HG02943 (cell line): ENCODE measurements around the gene POLK.
"Not testable (repeated sequence)": the region's sequence is repeated elsewhere in the genome, so short reads cannot be mapped to it uniquely, and the experiment has no call there.

Experiments
- ATAC-seq: cut with Tn5 transposase; IDR thresholded peaks from one replicate; pipeline ENCODE4 v1.9.1; 2021; ENCODE audit warnings: mild to moderate bottlenecking, low read depth, moderate library complexity; ENCODE audit not compliant: unreplicated experiment

The POLK gene

GRCh38 chr5:75511435-75512382 lies at the start of gene POLK, which contains the start of gene CERT1:
Gene POLK (plus strand): TSS chr5:75511891.
Gene CERT1 (minus strand): TSS chr5:75511629. CDS start chr5:75511207, 422 bp downstream.
- peak; percentile 74 for ATAC-seq

- no peak for ATAC-seq
Observed at GRCh38 chr5:75463726-75464125, 48.0 kb upstream of the POLK start.

DNA sequence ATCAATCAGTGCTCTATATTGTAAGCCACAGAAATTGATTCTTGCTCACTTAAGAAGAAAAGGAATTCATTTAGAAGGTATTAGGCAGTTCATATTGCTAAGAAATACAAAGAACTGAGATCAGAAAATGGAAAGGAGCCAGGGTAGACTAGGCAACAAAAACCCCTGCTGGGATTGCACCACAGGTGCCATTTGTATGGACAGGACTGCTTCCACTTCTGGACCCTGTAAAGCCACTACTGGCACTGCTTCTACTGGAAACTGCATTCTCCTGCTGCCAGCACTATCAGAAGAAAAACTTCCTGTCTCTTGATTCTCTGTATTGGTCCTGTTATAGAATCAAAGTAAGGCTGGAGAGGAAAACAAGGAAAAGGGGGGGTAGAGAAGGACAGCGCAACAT lies 46.2 kb upstream of the POLK start:
- no peak for ATAC-seq

GRCh38 chr5:75466006-75466716 lies 45.5 kb upstream of the POLK start:
- no peak for ATAC-seq

GRCh38 chr5:75468593-75468992 lies 43.1 kb upstream of the POLK start:
- ATAC-seq = no peak

DNA sequence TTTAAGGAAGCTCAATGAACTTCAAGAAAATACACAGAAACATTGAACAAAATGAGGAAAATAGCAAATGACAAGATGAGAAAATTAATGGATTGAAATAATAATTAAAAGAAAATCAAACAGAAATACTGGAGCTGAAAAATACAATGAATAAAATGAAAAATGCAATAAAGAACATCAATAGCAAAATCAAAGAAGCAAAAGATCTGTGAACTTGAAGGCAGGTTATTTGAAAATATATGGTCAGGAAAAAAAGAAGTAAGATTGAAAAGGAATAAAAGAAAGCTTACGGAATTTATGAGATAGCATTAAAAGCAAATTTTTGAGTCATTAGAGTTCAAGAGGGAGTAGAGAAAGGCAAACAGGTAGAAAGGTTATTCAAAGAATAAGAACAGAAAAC lies 42.7 kb upstream of the POLK start:
- no peak for ATAC-seq

- ATAC-seq = no peak
Observed at GRCh38 chr5:75471193-75471592, 40.5 kb upstream of the POLK start.

- no peak for ATAC-seq
Observed at GRCh38 chr5:75472973-75473372, 38.7 kb upstream of the POLK start.

GRCh38 chr5:75473463-75473862 lies 38.2 kb upstream of the POLK start:
- ATAC-seq = no peak

DNA sequence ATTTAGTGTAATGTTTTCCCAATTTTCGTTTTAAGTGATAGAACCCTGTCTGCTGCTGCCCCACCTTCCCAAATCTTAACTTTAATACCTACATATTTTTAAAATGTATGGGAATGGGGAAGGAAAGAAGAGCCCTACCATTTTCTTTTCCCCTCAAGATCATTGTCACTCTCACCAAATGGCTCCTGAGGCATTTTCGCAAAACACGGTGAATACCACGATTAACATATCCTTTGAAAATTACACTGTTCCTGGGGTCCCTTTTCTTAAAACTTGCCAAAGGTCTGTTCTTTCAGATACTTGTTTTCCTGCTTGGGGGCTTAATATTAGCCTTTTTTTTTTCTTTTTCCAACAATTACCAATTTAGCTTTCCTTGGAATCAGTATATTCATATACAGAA lies 36.3 kb upstream of the POLK start:
- ATAC-seq = no peak

DNA sequence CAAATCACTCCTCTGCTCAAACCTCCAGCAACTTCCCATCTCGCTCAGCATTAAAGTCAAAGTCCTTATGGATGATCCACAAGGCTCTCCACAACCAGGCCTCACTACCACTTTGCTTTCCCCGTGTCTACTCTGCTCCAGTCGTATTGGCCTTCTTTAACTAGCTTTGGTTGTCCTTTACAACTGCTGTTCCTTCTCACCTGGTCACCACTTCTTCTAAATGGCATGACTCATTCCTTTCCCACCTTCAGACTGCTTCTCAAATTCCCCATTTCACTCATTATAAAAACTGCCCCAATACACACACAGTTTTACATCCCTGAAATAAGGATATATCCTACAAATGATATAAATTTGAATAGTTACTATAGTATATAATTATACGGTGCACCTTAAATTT lies 30.7 kb upstream of the POLK start:
- ATAC-seq = no peak

DNA sequence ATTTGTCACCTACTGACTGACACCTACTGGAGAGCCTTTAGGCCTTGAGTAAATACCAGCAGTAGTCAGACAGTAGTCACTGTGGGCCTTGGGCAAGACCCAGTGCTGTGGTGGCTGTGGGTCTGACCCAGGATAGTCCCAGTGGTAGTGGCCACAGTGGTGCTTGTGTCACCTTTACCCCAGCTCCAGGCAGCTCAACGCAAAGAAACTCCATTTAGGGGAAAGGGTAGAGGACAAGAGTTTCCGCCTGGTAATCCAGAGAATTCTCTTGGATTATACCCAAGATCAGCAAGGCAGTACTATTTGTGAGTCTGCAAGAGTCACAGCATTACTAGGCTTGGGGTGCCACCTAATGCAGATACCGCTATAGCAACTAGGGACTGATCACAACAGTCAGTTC lies 29.2 kb upstream of the POLK start:
- ATAC-seq = no peak

GRCh38 chr5:75484605-75485004 lies 27.1 kb upstream of the POLK start:
- no peak for ATAC-seq

GRCh38 chr5:75489847-75490246 lies 21.8 kb upstream of the POLK start:
- ATAC-seq = not testable (repeated sequence)

GRCh38 chr5:75491621-75492020 lies 20.1 kb upstream of the POLK start:
- ATAC-seq = no peak

DNA sequence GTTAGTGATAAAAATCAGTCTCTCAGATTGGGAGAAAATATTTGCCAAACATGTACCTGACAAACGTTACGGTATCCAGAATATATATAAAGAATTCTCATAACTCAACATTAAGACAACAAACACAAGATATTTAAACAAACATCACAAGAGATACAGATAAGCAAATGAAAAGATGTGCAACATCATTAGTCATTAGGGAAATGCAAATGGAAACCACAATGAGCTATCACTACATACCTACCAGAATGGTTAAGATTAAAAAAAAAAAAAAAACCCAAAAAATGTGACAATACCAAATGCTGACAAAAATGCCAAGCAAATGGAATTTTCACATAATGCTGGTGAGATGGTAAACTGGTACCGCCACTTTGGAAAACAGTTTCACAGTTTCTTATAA lies 15.7 kb upstream of the POLK start:
- ATAC-seq = no peak

GRCh38 chr5:75498208-75498777 lies 13.4 kb upstream of the POLK start:
- ATAC-seq = no peak

DNA sequence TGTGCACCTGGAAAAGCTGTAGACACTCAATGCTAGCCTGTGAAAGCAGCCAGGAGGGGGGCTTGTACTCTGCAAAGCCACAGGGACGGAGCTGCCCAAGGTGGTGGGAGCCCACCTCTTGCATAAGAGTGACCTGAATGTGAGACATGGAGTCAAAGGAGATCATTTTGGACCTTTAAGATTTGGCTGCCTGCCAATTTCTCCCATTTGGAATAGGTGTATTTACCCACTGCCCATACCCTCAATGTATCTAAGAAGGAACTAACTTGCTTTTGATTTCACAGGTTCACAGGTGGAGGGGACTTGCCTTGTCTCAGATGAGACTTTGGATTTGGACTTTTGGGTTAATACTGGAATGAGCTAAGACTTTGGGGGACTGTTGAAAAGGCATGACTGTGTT lies 12.8 kb upstream of the POLK start:
- not testable (repeated sequence) for ATAC-seq

DNA sequence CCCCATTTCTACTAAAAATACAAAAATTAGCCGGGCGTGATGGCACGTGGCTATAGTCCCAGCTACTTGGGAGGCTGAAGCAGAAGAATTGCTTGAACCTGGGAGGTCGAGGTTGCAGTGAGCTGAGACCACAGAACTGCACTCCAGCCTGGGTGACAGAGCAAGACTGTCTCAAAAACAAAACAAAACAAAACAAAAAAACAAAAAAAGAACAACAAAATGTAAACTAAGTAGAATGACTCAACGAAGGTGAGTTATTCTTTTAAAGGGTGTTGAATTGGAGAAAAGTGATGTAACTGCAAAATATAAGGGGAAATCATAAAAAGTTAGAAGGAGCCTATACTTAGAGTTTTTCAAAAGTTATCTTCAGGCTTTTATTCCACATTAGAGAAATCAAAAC lies 6.6 kb upstream of the POLK start:
- not testable (repeated sequence) for ATAC-seq

DNA sequence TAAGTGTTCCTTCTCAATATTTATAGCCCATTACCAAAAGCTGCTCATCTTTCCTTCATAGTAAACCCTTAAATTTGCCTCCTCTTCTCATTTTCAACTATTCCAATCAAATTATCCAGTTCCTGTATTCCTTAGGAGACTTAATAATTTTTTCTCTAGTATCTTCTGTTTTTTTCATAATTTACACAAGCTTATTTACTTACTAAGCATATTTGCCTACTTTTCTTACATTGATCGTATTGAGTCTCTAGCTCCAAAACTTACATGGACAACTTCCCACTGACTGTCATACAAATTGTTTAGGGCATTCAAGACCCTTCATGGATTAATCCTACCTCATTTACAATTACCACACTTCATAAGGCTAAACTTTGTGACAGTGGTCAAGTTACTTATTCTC lies 3.9 kb upstream of the POLK start:
- no peak for ATAC-seq

GRCh38 chr5:75509546-75509945 lies 2.1 kb upstream of the POLK start:
- no peak for ATAC-seq
